HG03342 (cell line): ENCODE data around the gene TRERF1.
A peak's percentile ranks its signal among the peaks of the same experiment; 100 is the strongest.

Experiments used
- ATAC-seq: cut with Tn5 transposase; IDR thresholded peaks from one replicate; pipeline ENCODE4 v1.9.1; 2021; ENCODE audit warnings: mild to moderate bottlenecking, moderate library complexity; ENCODE audit not compliant: unreplicated experiment

TRERF1 gene

DNA sequence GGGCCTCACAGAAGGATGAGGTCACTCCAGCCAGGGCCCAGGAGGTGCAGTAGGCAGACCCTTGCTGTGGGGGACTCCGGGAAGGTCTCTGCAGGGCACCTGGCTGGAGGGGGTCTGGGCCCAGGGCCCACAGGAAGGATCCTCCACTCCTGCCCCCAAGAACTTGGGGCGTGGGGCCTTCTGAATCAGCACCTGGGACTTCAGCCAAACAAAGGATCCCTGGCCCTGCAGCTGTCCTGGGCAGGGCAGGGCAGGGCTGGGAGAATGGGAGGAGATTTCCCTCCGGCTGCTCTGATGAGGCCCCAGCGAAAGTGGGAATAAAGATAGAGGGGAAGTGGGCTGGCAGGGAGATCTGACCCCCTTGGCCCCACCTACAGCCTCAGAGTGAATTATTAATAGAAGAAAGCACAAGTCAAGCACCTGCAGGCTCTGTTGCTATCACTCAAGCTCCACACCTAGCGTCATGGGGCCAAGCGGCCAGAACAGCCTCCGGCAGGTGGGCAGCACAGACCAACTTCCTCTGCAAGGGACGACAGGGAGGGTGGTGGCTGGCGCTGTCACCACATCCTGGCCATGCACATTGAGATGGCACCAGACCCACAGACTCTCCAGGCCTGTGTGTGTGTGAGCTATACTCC is 172.5 kb downstream of the TRERF1 start:
- no peak for ATAC-seq

DNA sequence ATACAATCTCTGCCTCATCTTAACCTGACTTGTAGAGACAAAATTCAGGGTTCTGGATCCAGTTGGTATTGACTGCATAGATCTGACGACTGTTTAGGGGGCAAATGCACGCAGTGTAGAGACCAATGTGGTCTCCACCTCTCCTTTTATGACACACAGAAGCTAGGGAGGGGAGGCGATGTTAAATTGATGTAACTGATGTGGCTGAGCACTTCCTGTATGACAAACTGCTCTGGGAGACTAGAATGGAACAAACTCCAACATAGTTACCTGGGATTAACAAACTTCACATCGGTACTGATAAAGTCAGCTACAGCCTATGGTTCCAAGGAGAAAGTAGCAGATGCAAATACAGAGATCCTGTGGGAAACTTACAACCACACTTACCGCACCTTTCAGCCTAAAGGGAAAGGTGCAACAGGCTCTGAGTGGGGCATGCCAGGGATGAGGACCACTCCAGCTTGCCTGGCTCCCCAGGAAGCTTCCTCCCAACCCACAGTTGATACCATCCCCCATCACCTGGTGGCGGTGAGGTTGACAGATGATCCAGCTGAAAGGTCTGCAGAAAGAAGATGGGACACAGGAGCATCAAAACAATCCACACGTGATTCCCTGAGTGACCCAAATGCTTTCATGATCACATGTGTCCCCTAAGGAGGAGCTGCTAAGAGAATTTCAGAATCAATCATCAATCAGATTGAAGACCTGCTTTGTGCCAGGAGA is 173.4 kb downstream of the TRERF1 start:
- no peak for ATAC-seq

DNA sequence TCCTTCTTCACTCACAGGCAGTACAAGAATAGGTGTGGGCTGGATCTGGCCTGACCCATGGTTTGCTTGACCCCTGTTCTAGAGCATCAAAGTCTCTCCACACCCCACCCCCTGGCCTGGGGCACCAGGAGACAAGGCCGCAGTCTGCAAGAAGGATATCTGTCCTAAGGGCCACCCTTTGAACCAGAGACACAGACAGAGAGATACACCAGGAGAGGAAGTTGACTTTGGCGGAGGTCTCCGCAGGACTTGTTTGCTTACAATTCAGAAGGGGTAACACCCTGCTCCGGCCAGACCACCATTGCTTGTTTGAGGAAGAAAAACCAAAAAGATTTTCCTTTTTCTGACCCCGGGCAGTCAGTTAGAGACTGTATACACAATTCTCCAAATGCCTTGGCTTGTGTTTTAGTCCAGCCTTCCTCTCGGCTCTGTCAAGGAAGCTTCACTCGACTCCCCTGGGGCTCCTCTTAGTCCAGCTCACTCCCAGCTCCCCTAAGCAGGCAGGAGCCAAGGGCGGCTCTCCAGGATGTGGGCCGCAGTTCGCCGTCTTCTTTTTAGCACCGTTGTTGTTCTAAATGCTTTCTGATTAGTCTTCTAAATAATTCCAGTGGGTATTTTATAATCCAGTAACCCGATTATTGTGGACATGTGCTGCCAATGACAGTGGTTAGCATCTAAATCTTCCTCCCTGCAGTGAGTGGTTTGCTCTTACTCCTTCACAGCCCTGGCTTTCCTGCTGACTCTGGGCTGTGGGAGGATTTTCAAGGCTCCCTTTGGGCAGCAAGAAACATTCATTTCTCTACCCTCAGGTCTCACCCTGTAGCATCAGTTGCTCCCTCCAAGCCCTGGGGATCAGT is 175.5 kb downstream of the TRERF1 start:
- ATAC-seq: no peak

DNA sequence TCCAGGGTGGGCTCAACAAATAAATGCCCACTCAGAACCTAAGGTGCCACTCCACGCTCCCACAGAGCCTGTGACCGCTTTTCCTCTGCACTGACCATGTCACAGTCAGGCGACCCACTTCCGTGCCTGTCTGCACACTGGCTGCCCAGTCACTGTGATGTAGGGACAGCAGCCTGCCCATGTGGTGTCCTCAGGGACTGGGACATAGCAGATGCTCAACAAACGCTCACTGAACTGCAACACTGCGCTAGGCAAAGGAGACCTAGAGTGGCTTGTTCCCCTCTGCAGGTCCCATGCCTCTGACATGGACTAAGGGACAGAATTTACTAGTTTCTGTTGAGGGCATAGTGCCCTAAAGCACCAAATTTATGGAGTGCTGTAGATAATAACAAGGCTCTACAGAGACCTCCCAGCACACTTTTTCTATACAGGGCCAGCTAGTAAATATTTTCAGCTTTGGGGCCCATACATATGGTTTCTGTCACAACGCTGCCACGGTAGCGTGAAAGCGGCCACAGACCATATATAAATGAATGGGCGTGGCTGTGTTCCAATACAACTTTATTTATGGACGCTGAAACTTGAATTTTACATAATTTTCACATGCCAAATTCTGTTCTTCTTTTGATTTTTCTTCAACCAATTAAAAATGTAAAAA is 176.2 kb downstream of the TRERF1 start:
- no peak for ATAC-seq

DNA sequence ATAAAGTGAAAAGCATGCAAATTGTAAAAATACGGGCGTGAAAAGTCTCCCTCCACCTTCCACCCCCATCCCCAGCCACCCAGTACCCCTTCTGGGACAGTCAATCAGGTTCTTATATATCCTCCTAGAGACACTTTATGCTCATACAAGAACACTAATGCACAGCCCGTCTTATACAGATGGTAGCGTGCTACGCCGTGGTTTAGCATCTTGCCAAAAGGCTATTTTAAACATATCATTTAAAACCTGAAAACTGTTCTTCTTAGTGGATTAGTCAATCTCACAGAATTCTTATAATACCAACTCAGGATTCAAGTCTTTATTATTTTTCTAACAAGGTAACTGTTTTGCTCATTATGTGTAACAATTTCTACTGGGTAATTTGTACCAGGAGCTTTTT is 176.8 kb downstream of the TRERF1 start:
- ATAC-seq: no peak

DNA sequence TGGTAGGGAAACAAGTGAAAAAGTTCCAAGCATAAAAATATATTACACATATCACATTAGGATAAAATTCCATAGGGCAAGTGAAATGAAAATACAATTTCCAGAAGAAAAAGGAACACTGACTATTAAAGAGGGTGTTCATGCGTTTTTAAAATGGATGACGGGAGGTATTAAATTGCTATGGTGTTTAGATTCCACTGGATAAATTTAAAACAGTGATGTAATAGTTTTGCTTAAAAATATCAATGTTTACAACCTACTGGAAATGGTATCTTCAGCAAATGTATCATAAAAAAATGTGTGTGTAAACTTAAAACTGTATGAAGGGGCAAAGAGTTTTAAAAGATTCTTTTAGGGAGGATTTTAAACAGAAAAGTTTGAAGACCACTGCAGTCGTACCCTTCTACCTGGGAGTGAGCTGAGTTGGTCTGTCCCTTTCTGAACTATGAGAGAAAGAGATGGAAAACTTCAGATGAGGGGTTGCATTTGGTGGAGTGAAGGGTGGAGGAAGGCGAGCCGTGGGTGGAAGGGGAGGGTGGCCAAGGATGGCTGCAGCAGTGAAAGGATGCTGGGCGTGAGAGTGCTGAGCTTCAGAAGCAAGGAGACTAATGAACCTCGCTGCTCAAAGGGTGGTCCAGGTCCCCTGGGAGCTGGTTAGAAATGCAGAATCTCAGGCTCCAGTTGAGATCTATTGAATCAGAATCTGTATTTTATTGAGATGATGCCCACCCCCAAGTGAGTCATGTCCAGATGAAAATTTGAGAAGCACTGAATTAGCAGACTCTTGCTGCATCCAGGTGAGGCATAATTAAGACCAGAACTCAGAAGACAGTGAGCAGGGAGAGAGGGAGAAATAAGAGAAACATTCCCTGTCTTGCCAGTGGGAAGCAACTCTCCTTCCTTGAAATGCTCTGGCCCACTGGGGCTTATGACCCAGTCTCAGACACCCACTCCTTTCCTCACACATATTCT is 179.6 kb downstream of the TRERF1 start:
- ATAC-seq: no peak

DNA sequence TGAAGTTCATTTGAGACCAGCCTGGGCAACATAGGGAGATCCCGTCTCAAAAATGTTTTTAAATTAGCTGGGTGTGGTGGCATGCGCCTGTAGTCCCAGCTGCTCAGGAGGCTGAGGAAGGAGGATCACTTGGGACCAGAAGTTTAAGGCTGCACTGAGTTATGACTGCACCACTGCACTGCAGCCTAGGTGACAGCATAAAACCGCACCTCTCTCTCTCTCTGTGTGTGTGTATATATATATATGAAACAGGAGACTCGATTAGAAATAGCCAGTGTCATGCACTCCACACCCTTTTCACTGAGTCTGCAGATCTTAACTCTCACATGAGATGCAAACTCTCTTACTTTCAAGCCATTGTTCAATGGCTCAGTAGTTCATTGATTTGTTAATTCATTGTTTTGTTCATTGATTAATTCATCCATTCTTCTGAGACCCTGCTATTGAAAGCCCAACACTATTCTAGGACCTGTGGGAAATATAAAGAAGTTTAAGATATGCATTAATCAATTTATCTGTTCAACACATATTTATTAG is 181.7 kb downstream of the TRERF1 start:
- ATAC-seq: peak; percentile 46

DNA sequence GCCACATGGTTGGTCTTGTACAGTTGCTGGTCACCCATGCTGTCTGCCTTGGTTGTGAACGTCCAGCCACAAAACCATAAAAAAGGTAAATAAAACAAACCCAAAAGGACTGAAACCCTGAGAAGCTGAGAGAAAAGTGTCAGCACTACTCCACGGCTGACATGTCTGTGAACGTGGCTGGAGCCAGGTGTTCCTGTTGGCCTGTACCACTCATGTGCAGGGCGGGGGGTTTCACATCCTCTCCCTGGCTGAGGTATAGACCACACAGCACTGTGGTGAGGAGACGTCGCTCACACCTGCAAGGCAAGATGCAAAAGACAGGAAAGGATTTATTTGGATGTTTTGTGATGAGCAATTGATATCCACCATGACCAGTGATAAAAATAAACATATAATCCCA is 182.2 kb downstream of the TRERF1 start:
- peak; percentile 92 for ATAC-seq

DNA sequence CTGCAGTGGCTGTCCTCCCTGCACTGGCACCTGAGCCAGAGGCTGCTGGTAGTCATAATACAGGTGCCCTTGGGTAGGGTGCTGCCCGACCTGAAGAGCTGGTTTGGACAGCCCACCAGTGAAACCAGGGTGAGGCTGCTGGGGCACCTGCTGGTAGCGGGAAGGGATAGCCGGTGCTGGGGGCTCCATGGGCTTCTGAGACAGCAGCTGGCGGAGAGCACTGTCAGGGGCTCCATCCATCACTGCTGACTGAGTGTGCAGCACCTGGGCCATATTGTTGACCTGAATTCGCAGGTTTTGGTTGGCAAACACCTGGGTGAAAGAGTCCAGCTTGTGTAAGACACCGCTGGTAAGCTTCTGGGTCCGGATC is 182.9 kb downstream of the TRERF1 start:
- no peak for ATAC-seq

DNA sequence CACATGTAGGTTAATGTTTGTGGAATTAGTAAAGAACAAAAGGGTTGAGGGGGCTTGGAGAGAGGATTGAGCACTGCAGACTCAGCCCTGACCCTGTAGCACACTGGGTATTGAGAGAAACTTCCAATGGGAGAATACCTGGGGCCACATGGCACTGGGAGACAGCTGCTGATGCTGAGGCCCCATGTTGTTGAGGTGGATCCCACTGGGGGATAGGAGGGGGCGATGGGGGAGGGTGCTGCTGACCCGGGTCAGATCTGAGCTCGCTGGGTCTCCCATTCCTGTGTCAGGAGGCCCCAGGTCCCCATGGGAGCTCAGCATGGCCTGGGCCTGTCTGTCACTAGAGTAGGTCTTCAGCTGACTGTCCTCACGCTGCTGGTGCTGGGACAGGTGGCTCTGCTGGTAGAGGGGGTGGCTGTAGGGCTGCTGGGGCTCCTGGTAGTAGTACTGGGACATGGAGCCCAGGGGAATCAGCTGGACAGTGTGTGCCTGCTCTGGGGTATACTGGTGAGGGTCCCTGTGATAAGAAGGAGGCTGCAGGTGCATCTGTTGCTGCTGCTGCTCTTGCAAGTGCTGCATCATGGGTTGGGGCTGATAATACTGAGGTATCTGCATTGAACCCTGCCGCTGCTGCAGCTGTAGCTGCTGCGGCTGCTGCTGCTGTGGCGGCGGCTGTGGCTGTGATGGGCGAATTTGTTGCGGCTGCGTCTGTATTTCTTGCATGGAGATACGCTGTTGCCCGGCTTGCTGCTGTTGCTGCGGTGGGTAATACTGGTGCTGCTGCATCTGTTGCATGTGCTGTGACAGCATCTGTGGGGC is 183.5 kb downstream of the TRERF1 start:
- no peak for ATAC-seq

DNA sequence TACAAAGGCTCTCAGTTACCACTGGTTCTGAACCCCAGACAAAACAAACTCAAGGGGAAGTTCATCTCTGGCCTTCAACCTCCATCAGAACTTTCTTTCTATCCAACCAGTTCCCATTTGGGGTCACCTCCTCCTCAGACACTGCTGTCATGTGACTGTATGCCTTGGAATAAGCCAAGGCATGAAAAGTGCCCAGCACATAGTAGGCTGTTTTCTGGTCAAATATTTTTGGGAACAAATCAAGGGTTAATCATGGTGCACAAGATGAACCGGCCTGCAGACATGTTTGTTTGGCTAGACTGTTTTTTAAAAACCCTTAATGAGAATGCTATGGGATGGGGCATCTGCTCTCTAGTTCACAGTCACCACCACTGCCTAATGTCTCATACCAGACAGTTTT is 185.2 kb downstream of the TRERF1 start:
- no peak for ATAC-seq

DNA sequence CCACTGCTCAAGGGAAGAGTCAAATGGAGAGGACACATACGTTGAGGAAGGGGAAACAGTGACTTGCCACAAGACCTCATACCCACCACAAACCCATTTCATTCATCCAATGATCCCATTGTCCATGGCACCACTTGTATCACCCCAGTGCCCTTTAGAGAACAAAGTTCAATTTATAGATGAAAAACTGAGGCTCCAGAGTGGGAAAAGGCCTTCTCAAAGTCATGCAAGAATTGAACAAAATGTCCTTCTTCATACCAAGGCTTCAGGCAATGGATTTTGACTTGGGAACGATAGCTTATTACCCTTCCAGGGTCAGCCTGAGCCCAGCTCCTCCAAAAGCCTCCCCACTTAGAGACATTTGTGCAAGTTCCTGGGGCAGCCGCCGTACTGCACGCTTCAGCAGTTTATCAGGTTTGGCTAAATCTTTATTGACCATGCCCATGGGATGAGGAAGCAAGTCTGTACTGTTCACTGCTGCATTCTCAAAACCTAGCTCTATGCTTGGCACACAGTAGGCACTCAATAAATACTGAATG is 186.8 kb downstream of the TRERF1 start:
- ATAC-seq: no peak

DNA sequence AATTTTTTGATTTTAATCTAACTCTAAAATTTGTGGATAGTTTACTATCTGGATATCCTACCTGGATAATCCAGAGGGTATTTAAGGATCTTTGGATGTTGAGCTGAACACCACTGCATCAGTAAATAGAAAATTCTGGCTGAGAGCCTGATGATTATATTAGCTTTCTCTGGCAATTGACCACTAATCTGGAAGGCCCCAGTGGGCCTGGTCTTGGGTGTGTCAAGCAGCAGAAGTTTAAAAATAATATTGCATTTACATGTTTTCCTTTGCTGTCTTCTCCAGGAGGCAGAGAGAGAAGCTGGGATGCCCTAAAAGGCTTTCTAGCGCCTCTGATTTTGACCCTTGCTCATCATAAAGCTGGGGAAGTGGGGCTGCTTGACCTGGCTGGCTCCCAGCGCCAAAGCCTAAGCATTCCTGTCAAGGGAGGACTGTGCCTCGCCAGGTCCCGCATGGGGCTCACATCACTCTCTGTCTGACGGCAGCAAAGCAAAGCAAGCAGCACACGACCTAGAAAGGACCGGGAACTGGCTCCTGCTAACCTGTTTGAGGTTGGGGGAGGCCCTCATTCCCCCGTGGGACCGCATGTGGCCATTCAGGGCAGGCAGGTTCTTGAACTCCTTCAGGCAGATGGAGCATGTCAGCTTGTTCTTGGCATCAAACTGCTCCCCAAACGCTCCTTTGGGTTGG is 187.4 kb downstream of the TRERF1 start:
- no peak for ATAC-seq

DNA sequence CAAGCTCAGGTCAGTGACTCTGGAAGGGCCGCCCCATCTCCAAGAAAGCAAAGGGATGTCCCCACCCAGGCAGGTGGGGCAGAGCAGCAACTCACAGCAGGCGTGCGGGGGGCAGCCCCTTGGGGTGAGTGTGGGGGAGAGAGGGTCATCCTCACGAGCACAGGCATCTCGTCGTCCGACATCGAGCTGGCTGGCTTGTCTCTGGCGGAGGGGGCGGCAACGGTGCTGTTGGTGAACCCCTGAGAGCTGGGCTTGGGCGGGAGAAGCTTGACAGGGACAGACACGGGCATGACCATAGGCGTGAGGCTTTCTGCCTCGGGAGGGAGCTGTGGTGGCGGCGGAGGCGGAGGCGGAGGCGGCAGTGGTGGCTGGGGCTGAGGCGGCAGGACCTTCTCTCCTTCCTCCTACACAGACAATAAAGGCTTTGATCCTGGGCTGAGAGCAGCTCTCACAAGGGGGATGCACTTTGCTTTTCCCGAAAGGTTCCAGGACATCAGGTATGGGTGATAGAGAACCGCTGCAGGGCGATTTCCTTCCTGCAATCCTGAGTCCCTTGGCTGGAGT is 188.5 kb downstream of the TRERF1 start:
- no peak for ATAC-seq

DNA sequence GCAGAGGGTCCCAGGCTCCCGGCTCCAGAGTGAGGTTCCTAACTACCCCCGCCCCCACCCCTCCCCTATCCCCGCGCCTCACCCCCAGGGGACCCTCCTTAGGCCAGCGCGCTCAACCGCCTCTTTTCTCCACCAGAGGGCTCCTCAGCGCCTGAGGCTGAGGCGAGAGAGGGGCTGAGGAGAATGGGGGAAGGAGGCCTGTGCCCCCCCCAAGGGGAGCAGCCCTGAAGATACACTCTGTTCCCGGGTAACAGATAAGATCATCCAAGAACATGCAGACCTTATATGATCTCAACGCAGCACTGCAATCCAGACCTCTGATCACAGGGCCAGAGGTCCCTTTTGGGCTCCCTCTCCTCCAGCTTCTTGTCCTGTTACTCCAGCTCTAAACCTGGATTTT is 190.8 kb downstream of the TRERF1 start:
- no peak for ATAC-seq

DNA sequence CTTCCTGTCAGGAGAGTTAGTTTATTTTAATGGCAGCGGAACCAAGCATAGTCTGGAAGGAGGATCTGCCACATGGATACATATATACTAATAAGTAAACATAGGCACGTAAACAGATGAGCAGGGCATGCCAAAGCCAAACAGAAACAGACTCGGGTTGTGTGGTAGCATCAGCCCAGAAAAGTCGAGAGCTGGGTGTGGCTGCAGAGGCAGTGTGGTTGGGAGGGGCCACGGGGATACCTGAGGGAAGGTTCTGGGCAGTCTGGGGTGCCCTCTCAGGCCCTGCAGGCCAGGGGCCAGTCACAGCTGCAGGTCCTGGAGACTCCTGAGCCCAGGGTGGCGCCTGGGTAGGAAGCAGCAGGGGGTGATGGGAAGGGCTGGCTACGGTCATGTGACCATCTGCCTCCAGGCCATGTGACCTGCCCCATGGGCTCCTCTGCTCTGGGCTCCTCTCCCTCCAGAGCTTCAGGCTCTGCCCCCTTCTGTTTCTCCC is 191.3 kb downstream of the TRERF1 start:
- ATAC-seq: no peak

DNA sequence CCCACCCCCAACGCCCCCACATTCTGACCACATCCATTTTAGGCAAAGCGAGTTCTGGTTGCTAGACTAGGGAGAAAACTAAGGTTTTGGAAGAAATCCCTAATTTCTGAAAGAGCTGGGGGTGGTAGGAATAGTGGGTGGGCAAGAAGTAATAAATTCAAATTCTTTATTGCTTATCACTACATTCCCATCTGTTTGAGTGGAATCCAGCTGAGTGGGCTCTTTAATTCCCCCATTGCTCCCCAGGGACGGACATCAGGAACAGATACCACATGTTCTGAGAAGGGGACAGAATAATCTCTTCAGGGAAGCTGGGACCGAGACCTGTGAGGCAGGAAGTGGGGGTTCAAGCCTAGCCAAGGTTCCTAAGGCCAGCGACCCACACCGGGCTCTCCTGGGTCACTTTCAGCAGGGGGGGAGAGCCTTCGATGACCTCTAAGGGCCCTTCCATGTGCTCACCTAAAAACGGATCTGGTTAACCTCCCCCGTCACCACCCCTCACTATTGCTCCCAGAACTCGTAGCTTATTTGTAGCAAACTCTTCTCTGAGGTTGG is 191.8 kb downstream of the TRERF1 start:
- ATAC-seq: no peak
